Uterus (tissue), 2 donors: Measurements from ENCODE around the gene HNRNPAB.

ENCODE experiments used
- POLR2A ChIP-seq, 2 donors: fragments of 450-650 bp; IDR thresholded peaks; one replicate each; pipeline ENCODE4 v1.6.1; 2016; ENCODE audit warnings: antibody characterized with exemption in 2 of 2, mild to moderate bottlenecking in 1 of 2, moderate library complexity in 1 of 2
- TF ChIP-seq, protein P1 (sequence below), 4 experiments: fragments of 200-600 bp in 2 of 4; fragments of 450-650 bp in 2 of 4; sonication (generic) in 2 of 4; IDR thresholded peaks; one replicate each; pipeline ENCODE4 v1.5.1; 2016 to 2019; ENCODE audit warnings: antibody characterized with exemption in 4 of 4, mild to moderate bottlenecking in 2 of 4, moderate library complexity in 1 of 4

DNA sequence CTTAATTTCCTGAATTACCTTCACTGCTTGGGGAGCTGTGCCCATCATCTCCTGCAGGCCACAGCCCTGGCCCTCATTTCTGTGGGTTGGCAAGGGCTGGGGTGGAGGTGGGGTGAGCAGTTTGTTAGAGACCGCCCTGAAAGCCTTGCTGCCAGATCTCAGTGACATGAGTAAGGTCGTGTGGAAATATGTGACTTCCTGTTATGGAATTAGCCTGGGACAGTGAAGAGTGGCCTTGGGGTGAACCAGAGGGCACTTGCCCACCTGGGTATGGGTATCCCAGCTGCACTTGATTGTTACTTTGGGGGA, 2.5 kb upstream of the HNRNPAB start:
- TF ChIP-seq POLR2A (IDR thresholded peaks at IDR 0.05) = no peak
- TF ChIP-seq, protein P1, sequence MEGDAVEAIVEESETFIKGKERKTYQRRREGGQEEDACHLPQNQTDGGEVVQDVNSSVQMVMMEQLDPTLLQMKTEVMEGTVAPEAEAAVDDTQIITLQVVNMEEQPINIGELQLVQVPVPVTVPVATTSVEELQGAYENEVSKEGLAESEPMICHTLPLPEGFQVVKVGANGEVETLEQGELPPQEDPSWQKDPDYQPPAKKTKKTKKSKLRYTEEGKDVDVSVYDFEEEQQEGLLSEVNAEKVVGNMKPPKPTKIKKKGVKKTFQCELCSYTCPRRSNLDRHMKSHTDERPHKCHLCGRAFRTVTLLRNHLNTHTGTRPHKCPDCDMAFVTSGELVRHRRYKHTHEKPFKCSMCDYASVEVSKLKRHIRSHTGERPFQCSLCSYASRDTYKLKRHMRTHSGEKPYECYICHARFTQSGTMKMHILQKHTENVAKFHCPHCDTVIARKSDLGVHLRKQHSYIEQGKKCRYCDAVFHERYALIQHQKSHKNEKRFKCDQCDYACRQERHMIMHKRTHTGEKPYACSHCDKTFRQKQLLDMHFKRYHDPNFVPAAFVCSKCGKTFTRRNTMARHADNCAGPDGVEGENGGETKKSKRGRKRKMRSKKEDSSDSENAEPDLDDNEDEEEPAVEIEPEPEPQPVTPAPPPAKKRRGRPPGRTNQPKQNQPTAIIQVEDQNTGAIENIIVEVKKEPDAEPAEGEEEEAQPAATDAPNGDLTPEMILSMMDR (IDR thresholded peaks at IDR 0.05) = no peak
